Middle frontal gyrus (tissue), 1 donor: ENCODE measurements around the gene GALT.

Experiments used
- DNase-seq: peaks from one replicate; pipeline ENCODE4 v3.0.0-alpha.2; 2015; ENCODE audit warnings: low spot score; ENCODE audit errors: extremely low spot score

The GALT gene

GRCh38 chr9:34646211-34647083 is at the start of gene GALT:
TSS of gene GALT (plus strand) at chr9:34646675. CDS start at chr9:34646705, 30 bp downstream.
- peak; percentile 66 for DNase-seq

GRCh38 chr9:34599546-34599945 is 46.9 kb upstream of the GALT start:
- DNase-seq = no peak

GRCh38 chr9:34600908-34601307 is 45.6 kb upstream of the GALT start:
- no peak for DNase-seq

- DNase-seq = no peak
Measured at GRCh38 chr9:34601937-34602573, 44.4 kb upstream of the GALT start.

GRCh38 chr9:34603610-34604231 is 42.8 kb upstream of the GALT start:
- DNase-seq = peak; percentile 80

GRCh38 chr9:34606190-34606589 is 40.3 kb upstream of the GALT start:
- DNase-seq = no peak

GRCh38 chr9:34606905-34607304 is 39.6 kb upstream of the GALT start:
- no peak for DNase-seq

- no peak for DNase-seq
Measured at GRCh38 chr9:34607331-34607730, 39.1 kb upstream of the GALT start.

GRCh38 chr9:34610434-34611206 is 35.9 kb upstream of the GALT start:
- DNase-seq = no peak

GRCh38 chr9:34611251-34611810 is 35.1 kb upstream of the GALT start:
- DNase-seq = no peak

- peak; percentile 81 for DNase-seq
Measured at GRCh38 chr9:34611811-34612787, 34.4 kb upstream of the GALT start, which contains the start of gene RPP25L. TSS of gene RPP25L (minus strand) at chr9:34612097. CDS start at chr9:34611296, 801 bp downstream.

- DNase-seq = peak; percentile 36
Measured at GRCh38 chr9:34612788-34613390, 33.6 kb upstream of the GALT start.

GRCh38 chr9:34615132-34615531 is 31.3 kb upstream of the GALT start:
- no peak for DNase-seq

GRCh38 chr9:34620061-34620994 is 26.1 kb upstream of the GALT start, which contains the start of gene DCTN3:
TSS of gene DCTN3 (minus strand) at chr9:34620495. CDS start at chr9:34620464, 31 bp downstream.
- DNase-seq = peak; percentile 94

- no peak for DNase-seq
Measured at GRCh38 chr9:34623374-34624235, 22.9 kb upstream of the GALT start.

- no peak for DNase-seq
Measured at GRCh38 chr9:34624475-34625185, 21.8 kb upstream of the GALT start.

- no peak for DNase-seq
Measured at GRCh38 chr9:34625186-34625486, 21.3 kb upstream of the GALT start.
